H1 (cell line): ENCODE data around the gene ZNF609.

Experiments used
- BCL11A ChIP-seq, 2 experiments: IDR thresholded peaks; one replicate each; pipeline ENCODE4 v1.6.1; 2011; ENCODE audit warnings: low read depth in 2 of 2, low read length in 2 of 2, mild to moderate bottlenecking in 2 of 2
- EZH2 ChIP-seq: fragments of 200-600 bp; sonication (generic); IDR thresholded peaks from 2 replicates; pipeline ENCODE4 v1.7.1; 2012; ENCODE audit warnings: low read depth, mild to moderate bottlenecking, moderate library complexity, low read length, inconsistent platforms; ENCODE audit not compliant: severe bottlenecking
- GABPA ChIP-seq: IDR thresholded peaks from 2 replicates; pipeline ENCODE4 v1.6.1; 2011; ENCODE audit warnings: mild to moderate bottlenecking, low read length, moderate library complexity, borderline replicate concordance; ENCODE audit not compliant: insufficient read depth
- RBBP5 ChIP-seq: IDR thresholded peaks from 2 replicates; pipeline ENCODE4 v1.7.1; 2012; ENCODE audit warnings: low read depth, mild to moderate bottlenecking, inconsistent platforms, low read length, moderate library complexity, borderline replicate concordance

- TF ChIP-seq EZH2 (no peak), RBBP5 (no peak), BCL11A (IDR thresholded peaks at IDR 0.05; ENCODE audit: low read depth in 2 of 2, low read length in 2 of 2) (no peak), GABPA (no peak)
These were observed 47.0 kb downstream of the ZNF609 start for GRCh38 chr15:64507293-64507802.
